WTC11 (cell line): ENCODE measurements around the gene FH.

Experiments used
- CREB1 ChIP-seq: sonication (generic); formaldehyde crosslinking; IDR thresholded peaks from 2 replicates; pipeline ENCODE4 v1.8.0; 2023; ENCODE audit warnings: mild to moderate bottlenecking, missing genetic modification reagents
- CTCF ChIP-seq: fragments of 200-600 bp; IDR thresholded peaks from 2 replicates; pipeline ENCODE4 v1.8.0; 2022; ENCODE audit warnings: antibody characterized with exemption
- NFYB ChIP-seq: sonication (generic); formaldehyde crosslinking; conservative IDR thresholded peaks from 2 replicates; pipeline ENCODE4 v1.8.0; 2022; ENCODE audit warnings: low read depth, missing genetic modification reagents
- TEAD4 ChIP-seq: sonication (generic); formaldehyde crosslinking; IDR thresholded peaks from 2 replicates; pipeline ENCODE4 v1.8.0; 2022; ENCODE audit warnings: mild to moderate bottlenecking, missing genetic modification reagents

GRCh38 chr1:241459186-241459802 is 60.3 kb downstream of the FH start:
- TF ChIP-seq TEAD4 (CRISPR knock-in tag) (no peak), NFYB (CRISPR knock-in tag) (no peak), CREB1 (CRISPR knock-in tag) (no peak), CTCF (no peak)
